WERI-Rb-1 (cell line): ENCODE results near the gene RAB28.

ENCODE experiments used
- DNase-seq: peaks from one replicate; pipeline ENCODE4 v3.0.0-alpha.2; 2020
- H3K27ac ChIP-seq: fragments of 250-450 bp; sonication (Bioruptor Pico); 2 replicates; pipeline ENCODE4 v1.5.1; 2020; ENCODE audit warnings: mild to moderate bottlenecking, moderate library complexity
- H3K27me3 ChIP-seq: fragments of 250-450 bp; sonication (Bioruptor Pico); 2 replicates; pipeline ENCODE4 v1.5.1; 2021; ENCODE audit warnings: mild to moderate bottlenecking, low read depth, moderate library complexity; ENCODE audit not compliant: insufficient read depth, severe bottlenecking
- H3K36me3 ChIP-seq: fragments of 250-450 bp; sonication (Bioruptor Pico); 2 replicates; pipeline ENCODE4 v1.5.1; 2020; ENCODE audit warnings: mild to moderate bottlenecking, moderate library complexity
- H3K4me3 ChIP-seq: 2 replicates; pipeline ENCODE4 v1.5.1; 2011; ENCODE audit warnings: low read depth, mild to moderate bottlenecking, control low read depth, low read length
- H3K9me3 ChIP-seq: fragments of 250-450 bp; sonication (Bioruptor Pico); 2 replicates; pipeline ENCODE4 v1.5.1; 2021; ENCODE audit warnings: mild to moderate bottlenecking, moderate library complexity; ENCODE audit not compliant: severe bottlenecking
- TF ChIP-seq, protein P1 (sequence below): IDR thresholded peaks from 2 replicates; pipeline ENCODE4 v1.5.1; 2011; ENCODE audit warnings: low read depth, mild to moderate bottlenecking, control low read depth, inconsistent platforms, low read length

Gene RAB28

DNA sequence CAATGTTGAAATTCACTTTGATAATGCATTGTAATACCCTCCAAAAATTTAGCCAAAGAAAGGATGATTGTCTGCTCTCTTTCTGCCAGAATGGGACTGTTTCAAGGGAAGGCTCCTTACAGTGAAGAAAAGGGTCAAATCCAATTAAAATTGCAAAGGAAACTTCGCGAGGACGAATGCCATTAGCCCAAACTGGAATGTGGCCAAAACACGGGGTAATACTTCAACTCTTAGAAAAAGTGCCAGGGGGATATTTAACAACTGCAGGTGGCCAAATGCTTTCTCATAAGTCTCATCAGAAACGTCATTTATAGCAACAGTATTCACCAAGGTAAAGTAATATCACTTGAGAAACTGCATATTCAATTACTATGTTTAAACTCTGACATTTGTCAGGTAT, 31.1 kb upstream of the RAB28 start:
- TF ChIP-seq, protein P1, sequence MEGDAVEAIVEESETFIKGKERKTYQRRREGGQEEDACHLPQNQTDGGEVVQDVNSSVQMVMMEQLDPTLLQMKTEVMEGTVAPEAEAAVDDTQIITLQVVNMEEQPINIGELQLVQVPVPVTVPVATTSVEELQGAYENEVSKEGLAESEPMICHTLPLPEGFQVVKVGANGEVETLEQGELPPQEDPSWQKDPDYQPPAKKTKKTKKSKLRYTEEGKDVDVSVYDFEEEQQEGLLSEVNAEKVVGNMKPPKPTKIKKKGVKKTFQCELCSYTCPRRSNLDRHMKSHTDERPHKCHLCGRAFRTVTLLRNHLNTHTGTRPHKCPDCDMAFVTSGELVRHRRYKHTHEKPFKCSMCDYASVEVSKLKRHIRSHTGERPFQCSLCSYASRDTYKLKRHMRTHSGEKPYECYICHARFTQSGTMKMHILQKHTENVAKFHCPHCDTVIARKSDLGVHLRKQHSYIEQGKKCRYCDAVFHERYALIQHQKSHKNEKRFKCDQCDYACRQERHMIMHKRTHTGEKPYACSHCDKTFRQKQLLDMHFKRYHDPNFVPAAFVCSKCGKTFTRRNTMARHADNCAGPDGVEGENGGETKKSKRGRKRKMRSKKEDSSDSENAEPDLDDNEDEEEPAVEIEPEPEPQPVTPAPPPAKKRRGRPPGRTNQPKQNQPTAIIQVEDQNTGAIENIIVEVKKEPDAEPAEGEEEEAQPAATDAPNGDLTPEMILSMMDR, result no peak
- no peaks in the 10 kb centered on the region for H3K36me3 ChIP-seq
- DNase-seq, result no peak
- H3K27me3 ChIP-seq, result no peaks in the 10 kb centered on the region
- H3K4me3 ChIP-seq, result no peak overlapping the region
- no peaks in the 10 kb centered on the region for H3K9me3 ChIP-seq
- no peak overlapping the region for H3K27ac ChIP-seq

- Histone ChIP-seq H3K27me3 (no peaks in the 10 kb centered on the region), H3K27ac (no peak overlapping the region), H3K4me3 (no peak overlapping the region), H3K36me3 (no peaks in the 10 kb centered on the region), H3K9me3 (no peaks in the 10 kb centered on the region)
- TF ChIP-seq, protein P1, result no peak
- DNase-seq, result no peak
Observed at GRCh38 chr4:13514722-13515121, 30.6 kb upstream of the RAB28 start.

- H3K27ac ChIP-seq, result no peak overlapping the region
- DNase-seq, result no peak
- H3K27me3 ChIP-seq, result no peaks in the 10 kb centered on the region
- H3K4me3 ChIP-seq, result no peak overlapping the region
- H3K36me3 ChIP-seq, result no peaks in the 10 kb centered on the region
- no peaks in the 10 kb centered on the region for H3K9me3 ChIP-seq
- TF ChIP-seq, protein P1, result no peak
Observed at GRCh38 chr4:13511101-13511500, 27.0 kb upstream of the RAB28 start.

- no peaks in the 10 kb centered on the region for H3K9me3 ChIP-seq
- no peak overlapping the region for H3K4me3 ChIP-seq
- no peaks in the 10 kb centered on the region for H3K27me3 ChIP-seq
- TF ChIP-seq, protein P1, result no peak
- H3K36me3 ChIP-seq, result no peaks in the 10 kb centered on the region
- no peak overlapping the region for H3K27ac ChIP-seq
- no peak for DNase-seq
Observed at GRCh38 chr4:13509442-13509841, 25.3 kb upstream of the RAB28 start.

- TF ChIP-seq, protein P1, result no peak
- H3K9me3 ChIP-seq, result no peaks in the 10 kb centered on the region
- DNase-seq, result no peak
- H3K4me3 ChIP-seq, result no peak overlapping the region
- no peak overlapping the region for H3K27ac ChIP-seq
- no peaks in the 10 kb centered on the region for H3K36me3 ChIP-seq
- H3K27me3 ChIP-seq, result no peaks in the 10 kb centered on the region
Observed at GRCh38 chr4:13504374-13504773, 20.2 kb upstream of the RAB28 start.

- no peaks in the 10 kb centered on the region for H3K9me3 ChIP-seq
- no peak overlapping the region for H3K4me3 ChIP-seq
- H3K36me3 ChIP-seq, result no peaks in the 10 kb centered on the region
- DNase-seq, result no peak
- TF ChIP-seq, protein P1, result no peak
- no peak overlapping the region for H3K27ac ChIP-seq
- H3K27me3 ChIP-seq, result no peaks in the 10 kb centered on the region
Observed at GRCh38 chr4:13498469-13498868, 14.3 kb upstream of the RAB28 start.
